IPS-NIHi11 (cell line): ENCODE data around the gene ITGAD.
"Not testable (repeated sequence)": the region's sequence is repeated elsewhere in the genome, so short reads cannot be mapped to it uniquely, and the experiment has no call there.

Experiments used
- DNase-seq: peaks from one replicate; pipeline ENCODE4 v3.0.0; 2012; ENCODE audit warnings: mixed read lengths, low spot score

Gene ITGAD

GRCh38 chr16:31430380-31431052 lies 37.4 kb downstream of the ITGAD start:
- no peak for DNase-seq

DNA sequence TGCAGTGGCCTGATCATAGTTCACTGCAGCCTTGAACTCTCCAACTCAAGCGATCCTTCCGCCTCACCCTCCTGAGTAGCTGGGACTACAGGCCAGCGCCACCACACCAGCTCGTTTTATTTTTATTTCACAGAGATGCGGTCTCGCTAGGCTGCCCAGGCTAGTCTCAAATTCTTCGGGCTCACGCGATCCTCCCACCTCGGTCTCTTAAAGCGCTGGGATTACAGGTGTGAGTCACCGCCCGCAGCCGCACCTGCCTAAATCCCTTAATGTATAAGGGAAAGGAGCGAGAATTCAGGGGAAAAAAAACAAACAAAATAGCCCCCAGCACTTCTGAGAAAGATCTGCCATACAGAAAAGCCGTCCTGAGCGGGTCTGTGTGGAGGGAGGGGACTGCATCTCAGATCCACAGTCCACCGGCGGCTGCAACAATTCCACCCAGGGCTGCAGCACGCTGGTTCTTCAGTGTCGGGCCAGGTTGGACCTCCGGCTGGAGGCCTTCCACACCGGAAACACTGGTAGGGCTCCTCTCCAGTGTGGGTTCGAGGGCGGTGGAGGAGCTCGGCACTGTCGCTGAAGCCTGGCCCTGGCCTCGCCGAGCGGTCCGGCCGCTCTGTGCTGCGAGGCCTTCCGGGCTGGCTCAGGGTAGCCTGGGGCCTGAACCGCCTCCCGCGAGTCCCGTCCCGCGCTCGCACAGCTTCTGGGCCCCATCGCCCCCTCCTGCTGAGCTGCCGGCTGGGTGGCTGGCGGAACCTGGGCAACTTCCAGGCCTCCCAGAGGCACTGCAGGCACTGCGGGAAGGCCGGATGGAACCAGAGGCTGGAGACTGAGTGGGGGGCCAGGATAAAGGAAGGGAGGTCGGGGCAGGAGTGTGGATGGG lies 42.4 kb downstream of the ITGAD start:
- no peak for DNase-seq

- no peak for DNase-seq
Observed at GRCh38 chr16:31436221-31437045, 43.3 kb downstream of the ITGAD start.

- DNase-seq = no peak
Observed at GRCh38 chr16:31438414-31438813, 45.3 kb downstream of the ITGAD start.

DNA sequence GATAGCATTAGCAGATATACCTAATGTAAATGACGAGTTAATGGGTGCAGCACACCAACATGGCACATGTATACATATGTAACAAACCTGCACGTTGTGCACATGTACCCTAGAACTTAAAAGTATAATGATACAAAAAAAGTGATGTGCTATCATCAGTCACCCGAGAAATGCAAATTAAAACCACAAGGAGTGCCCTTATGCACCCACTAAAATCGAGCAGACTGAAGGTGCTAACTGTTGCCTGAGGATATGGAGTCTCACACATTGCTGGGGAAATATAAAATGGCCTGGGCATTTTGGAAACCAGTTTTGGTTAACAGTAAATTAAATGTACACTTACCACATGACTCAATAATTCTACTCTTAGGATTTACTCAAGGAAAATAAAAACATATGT lies 45.9 kb downstream of the ITGAD start:
- DNase-seq = not testable (repeated sequence)

- DNase-seq = no peak
Observed at GRCh38 chr16:31439519-31439918, 46.4 kb downstream of the ITGAD start.

GRCh38 chr16:31440516-31441184 lies 47.5 kb downstream of the ITGAD start:
- DNase-seq = no peak

DNA sequence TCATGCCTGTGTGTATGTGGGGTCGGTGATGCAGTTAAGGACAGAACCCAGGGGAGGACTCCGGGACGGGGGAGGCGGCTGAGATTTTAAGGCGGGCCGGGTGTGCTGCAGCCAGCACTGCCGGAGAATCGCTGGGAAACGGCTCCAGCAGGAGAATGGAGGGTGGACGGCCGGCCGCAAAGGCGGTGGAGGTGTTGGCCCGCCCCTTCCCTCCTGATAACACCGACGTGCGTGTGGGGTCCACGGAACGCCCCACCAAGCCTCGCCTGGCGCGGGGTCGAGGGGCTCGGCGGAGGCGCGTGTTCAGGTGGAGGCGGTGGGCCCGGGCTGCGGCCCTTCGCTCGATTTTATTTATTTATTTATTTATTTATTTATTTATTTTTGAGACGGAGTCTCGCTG lies 48.8 kb downstream of the ITGAD start:
- DNase-seq = no peak

DNA sequence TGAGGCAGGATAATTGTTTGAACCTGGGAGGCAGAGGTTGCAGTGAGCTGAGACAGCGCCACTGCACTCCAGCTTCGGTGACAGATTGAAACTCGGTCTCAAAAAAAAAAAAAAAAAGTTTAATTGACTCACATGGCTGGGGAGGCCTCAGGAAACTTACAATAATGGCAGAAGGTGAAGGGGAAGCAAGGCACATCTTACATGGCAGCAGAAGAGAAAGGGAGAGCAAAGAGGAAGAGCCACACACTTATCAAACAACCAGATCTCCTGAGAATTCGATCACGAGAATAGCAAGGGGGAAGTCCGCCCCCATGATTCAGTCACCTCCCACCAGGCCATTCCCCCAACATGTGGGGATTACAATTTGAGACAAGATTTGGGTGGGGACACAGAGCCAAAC lies 52.8 kb downstream of the ITGAD start:
- DNase-seq = not testable (repeated sequence)

DNA sequence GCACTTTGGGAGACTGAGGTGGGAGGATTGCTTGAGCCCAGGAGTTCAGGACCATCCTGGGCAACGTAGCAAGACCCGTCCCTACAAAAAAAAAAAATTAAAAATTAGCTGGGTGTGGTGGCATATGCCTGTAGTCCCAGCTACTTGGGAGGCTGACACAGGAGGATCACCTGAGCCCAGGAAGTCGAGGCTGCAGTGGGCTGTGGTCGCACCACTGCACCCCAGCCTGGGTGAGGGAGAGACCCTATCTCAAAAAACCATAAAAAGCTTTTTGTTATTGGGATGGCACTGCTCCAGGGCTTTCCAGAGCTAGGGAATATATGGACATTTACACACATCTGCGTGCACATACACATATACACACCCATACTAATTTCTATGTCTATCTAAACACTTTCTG lies 58.1 kb downstream of the ITGAD start:
- DNase-seq = no peak

- DNase-seq = peak; percentile 64
Observed at GRCh38 chr16:31451681-31452351, 58.7 kb downstream of the ITGAD start.

GRCh38 chr16:31452631-31453106 lies 59.5 kb downstream of the ITGAD start:
- no peak for DNase-seq

GRCh38 chr16:31453255-31454204 lies 60.4 kb downstream of the ITGAD start:
- DNase-seq = no peak

DNA sequence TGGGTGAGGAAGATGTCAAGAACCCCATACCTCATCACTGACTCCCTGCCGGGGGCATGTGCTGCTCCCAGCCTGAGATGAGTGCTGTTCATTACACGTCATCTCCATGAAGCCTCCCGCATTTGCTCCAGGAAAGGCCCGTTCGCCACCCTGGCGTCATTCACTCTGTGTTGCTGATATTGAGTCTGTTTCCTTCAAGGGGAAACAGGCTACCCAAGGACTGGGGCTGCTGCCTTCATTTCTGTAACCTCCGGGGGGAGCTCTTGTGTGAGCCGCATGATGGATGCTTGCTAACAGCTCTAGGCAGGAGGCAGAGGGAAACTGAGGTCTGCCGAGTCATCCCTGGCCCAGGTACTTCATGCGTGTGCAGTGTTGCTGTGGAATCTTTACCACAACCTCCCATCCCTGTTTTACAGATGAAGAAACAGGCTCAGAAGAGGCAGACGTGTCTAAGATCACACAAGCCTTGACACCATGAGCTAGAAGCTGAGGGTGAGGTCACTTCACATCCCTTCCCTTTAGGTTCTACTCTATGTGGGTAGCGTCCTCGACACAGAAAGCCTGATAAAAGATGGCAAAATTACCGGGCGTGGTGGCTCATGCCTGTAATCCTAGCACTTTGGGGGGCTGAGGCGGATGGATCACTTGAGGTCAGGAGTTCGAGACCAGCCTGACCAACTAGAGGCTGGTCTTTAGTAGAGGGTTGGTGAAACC lies 62.6 kb downstream of the ITGAD start:
- DNase-seq = no peak

- DNase-seq = no peak
Observed at GRCh38 chr16:31456988-31457360, 63.8 kb downstream of the ITGAD start.

GRCh38 chr16:31458073-31458843 lies 65.1 kb downstream of the ITGAD start:
- DNase-seq = no peak

DNA sequence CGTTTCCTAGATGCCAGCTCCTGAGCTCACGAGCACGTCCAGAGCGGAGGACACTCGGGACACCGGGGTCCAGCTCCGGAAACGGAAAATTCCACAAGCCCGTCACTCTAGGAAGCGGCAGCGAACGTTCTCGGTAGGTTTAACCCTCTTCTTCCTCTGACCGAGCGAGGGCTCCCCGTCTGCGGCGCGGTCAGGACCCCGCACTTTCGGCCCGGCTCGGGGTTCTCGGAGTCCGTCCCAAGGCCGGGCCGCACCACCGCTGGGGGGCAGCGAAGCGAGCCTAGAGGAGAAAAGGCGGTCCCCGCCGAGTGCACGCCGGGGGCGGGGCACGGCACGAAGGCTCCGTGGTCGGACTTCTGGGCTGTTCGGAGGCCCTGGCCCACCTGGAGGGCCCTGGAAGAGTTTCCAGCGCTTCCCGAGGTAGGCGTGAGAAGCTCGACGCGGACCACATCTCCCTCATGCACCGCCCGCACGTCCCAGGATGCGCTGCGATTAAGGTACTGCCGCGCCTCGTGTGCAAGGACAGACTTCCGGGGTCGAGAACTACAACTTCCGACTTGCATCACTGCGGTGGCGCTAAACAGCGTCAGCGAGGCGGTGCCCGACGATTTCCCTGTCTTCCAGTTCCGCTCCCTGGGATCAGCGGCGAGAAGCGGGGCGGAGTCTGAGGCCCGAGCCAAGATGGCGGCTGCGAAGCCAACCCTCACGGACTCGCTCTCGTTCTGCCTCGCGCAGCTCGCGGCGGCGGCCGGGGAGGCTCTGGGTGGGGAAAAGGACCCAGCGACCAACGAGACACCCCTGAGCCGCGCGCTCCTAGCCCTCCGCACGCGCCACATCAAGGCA lies 65.9 kb downstream of the ITGAD start, which contains the start of gene ARMC5:
ARMC5 (plus strand) TSS at position 658 of the 843 bp plus-strand sequence; CDS start at position 682, 24 bp downstream.
- DNase-seq = peak; percentile 88
